Measurements from ENCODE around the gene SMR3B. TPM values are rescaled to one million over a fixed set of nuclear protein-coding genes. Genes with fewer than 3 reads are reported as not detected.

The SMR3B gene
- total and polyA plus RNA-seq, 2 of the 8 experiments (the other 6 are each of a cell fraction or from before 2014, with no cell fraction given), result not detected

- ChIA-PET POLR2A (ENCODE audit: partially characterized antibody) (no interaction called here), CTCF (ENCODE audit: partially characterized antibody) (no interaction called here)
- no peak for FAIRE-seq
- Histone ChIP-seq H3K9ac (replicated peaks in 1 of 4; ENCODE audit: extremely low read depth in 1 of 4, low read depth in 3 of 4, low read length in 3 of 4) (no peak within 1 kb of the TSS), H2BK20ac (ENCODE audit: low read length) (no peak within 1 kb of the TSS), H3K23me2 (ENCODE audit: low read depth, low read length) (no peaks in the 10 kb centered on the region; the same call in 1 of the 2 replicates), H3K23ac (ENCODE audit: insufficient read length) (no peak within 1 kb of the TSS), H4K20me1 (replicated peaks in 1 of 2; ENCODE audit: control insufficient read depth in 1 of 2, insufficient read depth in 2 of 2, low read length in 2 of 2) (no peaks in the 10 kb centered on the region), H3K36me3 (ENCODE audit: control insufficient read depth in 2 of 4, insufficient read depth in 4 of 4, low read length in 3 of 4) (no peaks in the 10 kb centered on the region), H4K5ac (ENCODE audit: insufficient read length, low read depth, low read length) (no peak within 1 kb of the TSS), H2AK5ac (ENCODE audit: low read depth, low read length) (no peak within 1 kb of the TSS), H4K91ac (replicated peaks; ENCODE audit: insufficient read length, low read length) (no peak within 1 kb of the TSS), H3K27ac (ENCODE audit: low read depth, low read length) (no peak within 1 kb of the TSS), H3K4me2 (ENCODE audit: insufficient read depth in 1 of 2, low read depth in 2 of 2, low read length in 2 of 2) (no peak within 1 kb of the TSS), H3K9me3 (ENCODE audit: insufficient read depth in 2 of 2, low read depth in 1 of 2, low read length in 1 of 2) (no peaks in the 10 kb centered on the region), H3K79me2 (ENCODE audit: control insufficient read depth in 1 of 2, insufficient read depth in 2 of 2, low read length in 2 of 2) (no peaks in the 10 kb centered on the region), H2BK15ac (ENCODE audit: low read length) (no peak within 1 kb of the TSS), H3K56ac (replicated peaks; ENCODE audit: insufficient read length, low read depth, low read length) (no peak within 1 kb of the TSS), H3K14ac (ENCODE audit: insufficient read length) (no peak within 1 kb of the TSS), H2BK12ac (ENCODE audit: low read depth, low read length) (no peak within 1 kb of the TSS), H2BK5ac (ENCODE audit: low read depth, low read length) (no peak within 1 kb of the TSS), H2AFZ (ENCODE audit: low read length) (no peak within 1 kb of the TSS), H3K4me1 (replicated peaks in 1 of 4; ENCODE audit: control insufficient read depth in 3 of 4, insufficient read depth in 4 of 4, low read length in 3 of 4) (no peaks in the 10 kb centered on the region), H2BK120ac (replicated peaks; ENCODE audit: low read depth, low read length) (no peak within 1 kb of the TSS), H3K18ac (ENCODE audit: extremely low read depth, low read length) (no peak within 1 kb of the TSS), H3K27me3 (replicated peaks in 1 of 4; ENCODE audit: control insufficient read depth in 3 of 4, extremely low read depth in 1 of 4, insufficient read depth in 3 of 4, low read length in 3 of 4) (no peaks in the 10 kb centered on the region), H3K79me1 (ENCODE audit: low read depth, low read length) (no peaks in the 10 kb centered on the region), H4K8ac (ENCODE audit: extremely low read depth, insufficient read depth, low read length) (no peak within 1 kb of the TSS), H3K4ac (replicated peaks; ENCODE audit: insufficient read length, low read depth, low read length) (no peak within 1 kb of the TSS), H3K4me3 (ENCODE audit: extremely low read depth in 1 of 4, insufficient read depth in 2 of 4, low read depth in 3 of 4, low read length in 4 of 4) (no peak within 1 kb of the TSS)
- no peak for DNase-seq (ENCODE audit: low read depth in 1 of 2, low spot score in 2 of 2)
- 90% methylated on average over 3 of the region's 3 CpGs; no CpG with 5 or more reads in 1 of the 2 experiments for WGBS, 2 experiments (ENCODE audit: extremely low coverage in 1 of 2, insufficient coverage in 1 of 2, insufficient read length in 1 of 2, insufficient replicate concordance in 2 of 2, low coverage in 1 of 2, low lambda C conversion rate in 2 of 2, missing lambda C conversion rate in 1 of 2)
- no peak for TF ChIP-seq EP300 (IDR thresholded peaks at IDR 0.05; ENCODE audit: borderline replicate concordance in 1 of 2, low read depth in 2 of 2, low read length in 2 of 2)
- no peak for TF ChIP-seq FOSL1 (IDR thresholded peaks at IDR 0.05; ENCODE audit: insufficient read depth, low read depth, low read length)
- no peak for TF ChIP-seq RXRA (IDR thresholded peaks at IDR 0.05; ENCODE audit: insufficient read depth, low read depth, low read length)
- TF ChIP-seq KDM4A (IDR thresholded peaks at IDR 0.05; ENCODE audit: low read depth, low read length, severe bottlenecking), result no peak
- no peak for TF ChIP-seq CTCF (IDR thresholded peaks at IDR 0.05; ENCODE audit: control extremely low read depth in 1 of 3, insufficient read depth in 1 of 3, low read depth in 1 of 3, low read length in 3 of 3)
- TF ChIP-seq E2F6 (IDR thresholded peaks at IDR 0.05), result no peak
- TF ChIP-seq CBX5 (IDR thresholded peaks at IDR 0.05; ENCODE audit: low read depth, low read length), result no peak
- no peak for TF ChIP-seq TAF7 (optimal IDR thresholded peaks at IDR 0.05; ENCODE audit: borderline replicate concordance, low read depth, low read length)
- no peak for TF ChIP-seq SP4 (IDR thresholded peaks at IDR 0.05; ENCODE audit: low read length)
Measured at GRCh38 chr4:70360460-70360859, 22.5 kb upstream of the SMR3B start, which contains the start of gene SMR3A. Gene SMR3A (plus strand): TSS chr4:70360760. CDS start chr4:70362116, 1,356 bp downstream.

Data from H1 (cell line).